AG04449 (cell line): Measurements from ENCODE around the gene BRD3OS.
"Not testable (repeated sequence)": the region's sequence is repeated elsewhere in the genome, so short reads cannot be mapped to it uniquely, and the experiment has no call there.

Source experiments
- CTCF ChIA-PET: fragments of 350-600 bp; formaldehyde crosslinking; extraction: SDS; loops from one replicate; lab custom pipeline; 2021; ENCODE audit warnings: antibody characterized with exemption; lab: Yijun Ruan, JAX
- POLR2A ChIA-PET: fragments of 400-600, 350-600 bp; formaldehyde crosslinking; extraction: SDS; loops from one replicate; lab custom pipeline; 2020; ENCODE audit warnings: antibody characterized with exemption, inconsistent platforms; lab: Yijun Ruan, JAX
- DNase-seq: peaks from one replicate; pipeline ENCODE4 v3.0.0-alpha.2; 2010; ENCODE audit warnings: low read depth, low spot score
- H3K4me3 ChIP-seq: 2 replicates; pipeline ENCODE4 v1.5.1; 2011; ENCODE audit warnings: low read depth, mild to moderate bottlenecking, control low read depth, low read length
- TF ChIP-seq, protein P1 (sequence below): IDR thresholded peaks from one replicate; pipeline ENCODE4 v1.5.1; 2011; ENCODE audit warnings: mild to moderate bottlenecking, moderate library complexity, low read length, control low read depth, inconsistent platforms; ENCODE audit not compliant: insufficient read depth; ENCODE audit errors: missing control alignments

The BRD3OS gene

DNA sequence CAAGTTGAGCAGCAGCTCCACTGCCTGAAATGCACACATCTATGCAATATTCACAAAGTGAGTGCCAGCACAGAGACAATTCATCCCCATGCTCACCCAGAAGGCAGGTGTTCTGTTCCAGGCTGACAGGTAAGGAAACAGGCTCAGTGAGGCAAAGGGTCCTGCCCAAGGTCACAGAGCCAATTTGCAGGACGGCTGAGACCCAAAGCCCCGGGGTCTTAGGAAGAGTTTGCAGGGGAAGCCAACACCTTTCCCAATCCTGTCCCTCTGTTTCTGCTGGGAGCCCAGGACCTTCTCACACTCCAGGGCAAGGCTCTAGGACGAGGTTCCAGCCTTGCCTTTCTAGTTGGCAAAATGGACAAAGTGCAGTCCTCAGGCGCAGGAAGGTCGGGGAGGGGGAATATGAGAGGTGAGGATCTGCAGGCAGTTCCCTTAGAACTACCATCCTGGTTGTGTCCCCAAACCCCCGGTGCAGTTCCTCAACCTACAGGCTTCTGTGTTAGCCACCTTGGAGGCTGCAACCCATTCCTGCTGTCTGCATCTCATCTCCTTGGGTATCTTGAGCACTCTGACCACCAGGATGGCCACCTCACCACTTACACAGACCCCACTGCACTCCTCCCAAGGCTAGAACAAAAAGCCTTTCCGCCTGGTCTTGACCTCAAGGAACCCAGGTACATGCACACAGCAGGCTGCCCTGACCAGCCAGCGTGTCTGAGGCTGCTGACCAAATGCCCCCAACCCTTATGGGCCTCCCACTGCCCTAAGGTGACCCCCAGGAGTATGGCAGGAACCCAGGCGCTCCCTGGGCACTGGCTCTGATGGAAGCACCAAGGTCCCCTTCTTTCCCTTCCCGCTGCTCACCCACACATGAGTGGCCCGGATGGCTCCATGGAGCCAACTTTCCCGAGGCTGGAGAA is 44.5 kb downstream of the BRD3OS start:
- POLR2A ChIA-PET = no interaction called here
- CTCF ChIA-PET = interaction anchor here (1.1 kb wide), 1 partner anchor 29 kb away, joined by 3 read pairs; no protein-coding TSS in a partner anchor
- DNase-seq = no peak
- H3K4me3 ChIP-seq = no peak overlapping the region
- TF ChIP-seq, protein P1, sequence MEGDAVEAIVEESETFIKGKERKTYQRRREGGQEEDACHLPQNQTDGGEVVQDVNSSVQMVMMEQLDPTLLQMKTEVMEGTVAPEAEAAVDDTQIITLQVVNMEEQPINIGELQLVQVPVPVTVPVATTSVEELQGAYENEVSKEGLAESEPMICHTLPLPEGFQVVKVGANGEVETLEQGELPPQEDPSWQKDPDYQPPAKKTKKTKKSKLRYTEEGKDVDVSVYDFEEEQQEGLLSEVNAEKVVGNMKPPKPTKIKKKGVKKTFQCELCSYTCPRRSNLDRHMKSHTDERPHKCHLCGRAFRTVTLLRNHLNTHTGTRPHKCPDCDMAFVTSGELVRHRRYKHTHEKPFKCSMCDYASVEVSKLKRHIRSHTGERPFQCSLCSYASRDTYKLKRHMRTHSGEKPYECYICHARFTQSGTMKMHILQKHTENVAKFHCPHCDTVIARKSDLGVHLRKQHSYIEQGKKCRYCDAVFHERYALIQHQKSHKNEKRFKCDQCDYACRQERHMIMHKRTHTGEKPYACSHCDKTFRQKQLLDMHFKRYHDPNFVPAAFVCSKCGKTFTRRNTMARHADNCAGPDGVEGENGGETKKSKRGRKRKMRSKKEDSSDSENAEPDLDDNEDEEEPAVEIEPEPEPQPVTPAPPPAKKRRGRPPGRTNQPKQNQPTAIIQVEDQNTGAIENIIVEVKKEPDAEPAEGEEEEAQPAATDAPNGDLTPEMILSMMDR = no peak

DNA sequence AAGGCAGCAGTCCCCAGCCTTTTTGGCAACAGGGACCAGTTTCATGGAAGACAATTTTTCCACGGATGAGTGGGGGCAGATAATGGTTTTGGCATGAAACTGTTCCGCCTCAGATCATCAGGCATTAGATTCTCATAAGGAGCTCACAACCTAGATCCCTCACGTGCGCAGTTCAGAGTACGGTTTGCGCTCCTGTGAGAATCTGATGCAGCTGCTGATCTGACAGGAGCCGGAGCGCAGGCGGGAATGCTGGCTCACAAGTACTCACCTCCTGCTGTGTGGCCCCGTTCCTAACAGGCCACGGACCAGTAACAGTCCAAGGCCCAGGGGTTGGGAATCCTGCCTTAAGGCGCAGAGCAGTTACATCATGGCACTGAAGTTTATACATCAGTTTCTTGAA is 45.9 kb downstream of the BRD3OS start:
- DNase-seq = no peak
- H3K4me3 ChIP-seq = no peak overlapping the region
- ChIA-PET POLR2A (no interaction called here), CTCF (no interaction called here)
- TF ChIP-seq, protein P1 = no peak

DNA sequence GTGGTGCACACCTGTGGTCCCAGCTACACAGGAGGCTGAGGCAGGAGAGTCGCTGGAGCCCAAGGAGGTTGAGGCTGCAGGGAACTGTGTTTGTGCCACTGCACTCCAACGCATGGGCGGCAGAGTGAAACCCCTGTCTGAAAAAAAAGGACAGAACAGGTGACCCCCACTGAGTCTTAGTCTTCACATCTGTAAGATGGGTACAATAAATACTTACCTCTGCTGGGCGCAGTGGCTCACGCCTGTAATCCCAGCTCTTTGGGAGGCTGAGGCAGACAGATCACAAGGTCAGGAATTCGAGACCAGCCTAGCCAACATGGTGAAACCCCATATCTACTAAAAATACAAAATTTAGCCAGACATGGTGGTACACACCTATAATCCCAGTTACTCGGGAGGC is 47.4 kb downstream of the BRD3OS start:
- POLR2A ChIA-PET, DNase-seq, H3K4me3 ChIP-seq: not testable (repeated sequence)
- CTCF ChIA-PET = interaction anchor here (1.7 kb wide), 1 partner anchor 27 kb away, joined by 4 read pairs; no protein-coding TSS in a partner anchor

DNA sequence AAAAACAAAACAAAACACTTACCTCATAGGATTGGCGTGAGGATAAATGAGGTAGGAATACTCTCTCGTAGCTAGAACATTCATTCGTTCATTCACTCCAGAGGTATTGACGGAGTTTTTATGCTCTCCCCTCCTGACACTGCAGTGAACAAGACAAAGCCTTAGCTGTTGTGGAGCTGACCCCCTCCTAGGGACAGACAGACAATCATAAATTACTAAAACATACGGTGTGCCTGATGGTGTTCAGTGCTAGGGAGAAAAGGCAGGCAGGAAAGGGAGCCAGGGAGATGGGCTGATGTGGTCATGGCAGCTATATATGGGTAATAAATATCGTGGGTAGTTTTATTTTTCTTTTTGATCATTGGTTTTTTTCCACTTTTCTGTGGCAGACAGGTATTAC is 48.2 kb downstream of the BRD3OS start:
- DNase-seq = no peak
- TF ChIP-seq, protein P1 = no peak
- CTCF ChIA-PET = interaction anchor here (1.7 kb wide), 1 partner anchor 26 kb away, joined by 4 read pairs; no protein-coding TSS in a partner anchor
- POLR2A ChIA-PET = no interaction called here
- no peak overlapping the region for H3K4me3 ChIP-seq

DNA sequence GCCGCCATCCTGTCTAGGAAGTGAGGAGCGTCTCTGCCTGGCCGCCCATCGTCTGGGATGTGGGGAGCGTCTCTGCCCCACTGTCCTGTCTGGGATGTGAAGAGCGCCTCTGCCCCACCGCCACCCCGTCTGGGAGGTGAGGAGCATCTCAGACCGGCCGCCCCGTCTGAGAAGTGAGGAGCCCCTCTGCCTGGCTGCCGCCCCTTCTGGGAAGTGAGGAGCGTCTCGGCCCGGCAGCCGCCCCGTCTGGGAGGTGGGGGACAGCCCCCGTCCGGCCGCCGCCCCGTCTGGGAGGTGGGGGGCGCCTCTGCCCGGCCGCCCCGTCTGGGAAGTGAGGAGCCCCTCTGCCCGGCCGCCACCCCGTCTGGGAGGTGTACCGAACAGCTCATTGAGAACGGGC is 50.4 kb downstream of the BRD3OS start:
- CTCF ChIA-PET, H3K4me3 ChIP-seq, POLR2A ChIA-PET, DNase-seq: not testable (repeated sequence)

DNA sequence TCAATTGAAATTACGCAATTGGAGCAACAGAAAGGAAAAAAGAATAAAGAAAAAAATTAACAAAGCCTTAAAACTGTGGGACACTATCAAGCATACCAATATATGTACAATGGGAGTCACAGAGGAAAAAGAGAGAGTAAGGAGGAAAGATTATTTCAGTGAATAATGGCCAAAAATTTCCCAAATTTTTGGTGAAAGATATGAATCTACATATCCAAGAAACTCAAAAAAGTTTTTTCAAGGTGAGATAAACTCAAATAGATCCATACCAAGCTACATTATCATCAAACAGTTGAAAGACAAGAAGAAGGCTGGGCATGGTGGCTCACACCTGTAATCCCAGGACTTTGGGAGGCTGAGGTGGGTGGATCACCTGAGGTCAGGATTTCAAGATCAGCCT is 51.4 kb downstream of the BRD3OS start:
- no peak for DNase-seq
- TF ChIP-seq, protein P1 = no peak
- CTCF ChIA-PET = no interaction called here
- POLR2A ChIA-PET = no interaction called here
- H3K4me3 ChIP-seq = no peak overlapping the region
